ENCODE results near the gene C9.
"Not testable (repeated sequence)": the region's sequence is repeated elsewhere in the genome, so short reads cannot be mapped to it uniquely, and the experiment has no call there.

Gene C9

DNA sequence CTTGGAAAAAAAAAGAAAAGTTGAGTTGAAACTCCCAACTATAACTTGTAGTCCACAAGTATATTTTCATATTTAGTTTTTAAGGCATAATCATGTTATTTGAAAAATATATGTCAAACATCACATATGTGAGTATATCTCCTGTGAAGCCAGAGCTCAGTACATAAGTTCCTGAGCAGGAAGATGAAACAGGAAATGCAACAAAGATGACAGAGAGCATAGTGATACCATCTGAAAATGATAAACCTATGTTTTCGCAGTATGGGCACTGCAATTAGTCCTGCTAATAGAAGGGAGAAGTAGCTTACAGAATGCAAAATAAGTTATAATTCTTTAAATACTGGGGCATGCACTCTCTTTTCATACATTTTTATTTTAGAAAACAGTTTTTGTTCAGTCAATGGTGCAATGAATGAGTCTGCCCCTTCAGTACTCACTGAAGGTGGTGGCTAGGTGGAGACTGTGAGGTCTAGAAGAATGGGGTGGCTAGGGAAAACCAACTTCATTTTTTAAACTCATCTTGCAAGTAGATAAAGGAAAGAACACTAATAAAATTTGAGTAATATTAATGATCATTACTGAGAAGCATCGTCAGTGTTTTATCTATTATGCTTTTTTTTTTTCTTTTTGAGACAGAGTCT is 90.9 kb downstream of the C9 start:
- TF ChIP-seq ZNF274 (IDR thresholded peaks at IDR 0.05; ENCODE audit: low read depth, low read length): no peak
- no peak overlapping the region for H3K4me3 ChIP-seq (ENCODE audit: low read length)

GRCh38 chr5:39272869-39273231 is 91.4 kb downstream of the C9 start:
- H3K4me3 ChIP-seq (ENCODE audit: low read length): not testable (repeated sequence)

- no peak overlapping the region for H3K4me3 ChIP-seq (ENCODE audit: low read length)
- TF ChIP-seq ZNF274 (IDR thresholded peaks at IDR 0.05; ENCODE audit: low read depth, low read length): no peak
Observed at GRCh38 chr5:39270225-39270848, 94.0 kb downstream of the C9 start.

- TF ChIP-seq ZNF274 (IDR thresholded peaks at IDR 0.05; ENCODE audit: low read depth, low read length): no peak
- H3K4me3 ChIP-seq (ENCODE audit: low read length): no peak overlapping the region
Observed at GRCh38 chr5:39267186-39267585, 97.1 kb downstream of the C9 start.

- no peak overlapping the region for H3K4me3 ChIP-seq (ENCODE audit: low read length)
- TF ChIP-seq ZNF274 (IDR thresholded peaks at IDR 0.05; ENCODE audit: low read depth, low read length): no peak
Observed at GRCh38 chr5:39266442-39266841, 97.9 kb downstream of the C9 start.

DNA sequence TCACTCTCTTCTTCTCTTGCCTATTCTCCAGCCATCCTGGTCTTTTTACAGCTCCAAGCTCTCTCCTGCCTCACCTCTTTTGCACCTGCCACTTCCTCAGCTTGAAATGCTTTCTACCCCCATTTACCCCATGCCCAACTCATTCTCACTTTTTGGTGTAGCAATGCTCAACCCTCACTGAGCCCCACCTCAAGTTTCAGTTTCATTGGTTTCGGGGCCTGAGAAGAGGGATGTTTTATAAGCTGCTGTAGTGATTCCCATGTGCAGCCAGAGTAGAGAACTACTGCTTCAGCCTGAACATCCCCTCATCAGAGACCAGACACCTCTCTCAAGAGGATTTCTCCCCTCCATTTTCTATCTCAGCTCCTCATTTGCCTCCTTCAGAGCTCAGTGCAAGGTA is 99.8 kb downstream of the C9 start:
- no peak overlapping the region for H3K4me3 ChIP-seq (ENCODE audit: low read length)
- no peak for TF ChIP-seq ZNF274 (IDR thresholded peaks at IDR 0.05; ENCODE audit: low read depth, low read length)

DNA sequence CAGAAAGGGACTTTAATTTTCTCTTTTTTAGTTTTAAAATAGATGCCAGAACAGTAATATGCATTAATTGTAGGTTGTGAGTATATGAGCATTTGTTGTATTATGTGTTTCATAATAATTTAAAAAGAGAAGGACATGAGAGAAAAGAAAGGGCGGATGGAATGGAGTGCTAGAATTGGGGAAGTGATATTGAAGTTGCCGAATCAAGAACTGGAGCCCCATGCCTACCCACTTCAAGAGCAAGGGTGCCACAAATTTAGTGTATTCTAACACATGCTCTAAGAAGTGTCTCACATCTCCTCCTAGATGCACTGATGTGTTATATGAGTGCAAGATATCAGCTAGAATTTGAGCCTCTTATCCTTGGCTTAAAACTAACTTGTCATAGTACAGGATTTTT is 101.3 kb downstream of the C9 start:
- no peak for TF ChIP-seq ZNF274 (IDR thresholded peaks at IDR 0.05; ENCODE audit: low read depth, low read length)
- no peak overlapping the region for H3K4me3 ChIP-seq (ENCODE audit: low read length)

- no peak overlapping the region for H3K4me3 ChIP-seq (ENCODE audit: low read length)
- TF ChIP-seq ZNF274 (IDR thresholded peaks at IDR 0.05; ENCODE audit: low read depth, low read length): no peak
Observed at GRCh38 chr5:39260095-39260494, 104.2 kb downstream of the C9 start.

- no peak for TF ChIP-seq ZNF274 (IDR thresholded peaks at IDR 0.05; ENCODE audit: low read depth, low read length)
- H3K4me3 ChIP-seq (ENCODE audit: low read length): no peak overlapping the region
Observed at GRCh38 chr5:39257554-39257953, 106.7 kb downstream of the C9 start.

GRCh38 chr5:39256477-39257235 is 107.6 kb downstream of the C9 start:
- TF ChIP-seq ZNF274 (IDR thresholded peaks at IDR 0.05; ENCODE audit: low read depth, low read length): no peak

DNA sequence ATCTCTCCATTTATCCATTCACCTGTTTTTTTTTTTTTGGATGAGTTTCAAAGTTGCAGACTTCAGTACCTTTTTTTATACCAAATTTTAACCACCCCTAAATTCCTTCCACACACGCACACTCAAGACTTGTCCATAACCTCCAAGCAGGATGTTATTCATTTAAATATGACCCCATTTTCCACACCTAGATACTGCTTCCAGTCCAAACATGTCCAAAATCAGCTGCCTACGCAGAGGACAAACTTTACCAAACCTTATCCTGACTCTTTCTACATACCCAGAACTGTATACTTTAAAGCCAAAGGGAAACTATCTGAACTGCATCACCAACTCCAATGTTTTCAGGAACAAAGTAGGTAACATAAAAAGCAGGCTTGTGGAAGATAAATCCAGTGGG is 108.9 kb downstream of the C9 start:
- no peak for TF ChIP-seq ZNF274 (IDR thresholded peaks at IDR 0.05; ENCODE audit: low read depth, low read length)
- H3K4me3 ChIP-seq (ENCODE audit: low read length): no peak overlapping the region

More at GRCh38 chr5:39256477-39257235, 107.6 kb downstream of the C9 start:
- H3K4me3 ChIP-seq (ENCODE audit: low read length): no peak overlapping the region

GRCh38 chr5:39254671-39255070 is 109.6 kb downstream of the C9 start:
- no peak for TF ChIP-seq ZNF274 (IDR thresholded peaks at IDR 0.05; ENCODE audit: low read depth, low read length)
- H3K4me3 ChIP-seq (ENCODE audit: low read length): no peak overlapping the region

- no peak for TF ChIP-seq ZNF274 (IDR thresholded peaks at IDR 0.05; ENCODE audit: low read depth, low read length)
- H3K4me3 ChIP-seq (ENCODE audit: low read length): no peak overlapping the region
Observed at GRCh38 chr5:39253196-39253595, 111.1 kb downstream of the C9 start.

DNA sequence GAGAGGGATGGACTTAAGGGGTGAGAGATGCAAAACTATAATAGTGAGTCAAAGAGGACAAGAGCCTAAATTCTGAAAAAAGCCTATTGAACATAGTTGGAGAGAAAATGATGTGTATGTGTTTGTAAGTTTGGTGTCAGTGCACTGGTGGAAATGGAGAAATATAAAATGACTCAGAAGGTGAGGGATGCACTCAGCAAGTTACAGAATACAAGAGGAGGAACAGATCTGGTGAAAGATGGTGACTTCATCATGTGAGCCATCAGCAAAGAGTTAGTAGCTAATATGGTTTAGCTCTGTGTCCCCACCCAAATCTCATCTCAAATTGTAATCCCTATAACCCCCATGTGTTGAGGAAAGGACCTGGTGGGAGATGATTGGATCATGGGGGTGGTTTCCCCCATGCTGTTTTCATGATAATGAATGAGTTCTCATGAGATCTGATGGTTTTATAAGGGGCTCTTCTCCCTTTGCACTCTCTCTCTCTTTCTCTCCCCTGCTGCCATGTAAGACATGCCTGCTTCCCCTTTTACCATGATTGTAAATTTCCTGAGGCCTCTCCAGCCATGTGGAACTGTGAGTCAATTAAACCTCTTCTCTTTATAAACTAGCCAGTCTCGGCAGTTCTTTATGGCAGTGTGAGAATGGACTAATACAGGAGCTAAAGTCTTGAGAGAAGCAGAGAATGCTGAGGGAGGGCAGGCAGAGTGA is 114.6 kb downstream of the C9 start:
- H3K4me3 ChIP-seq (ENCODE audit: low read length): no peak overlapping the region
- no peak for TF ChIP-seq ZNF274 (IDR thresholded peaks at IDR 0.05; ENCODE audit: low read depth, low read length)

DNA sequence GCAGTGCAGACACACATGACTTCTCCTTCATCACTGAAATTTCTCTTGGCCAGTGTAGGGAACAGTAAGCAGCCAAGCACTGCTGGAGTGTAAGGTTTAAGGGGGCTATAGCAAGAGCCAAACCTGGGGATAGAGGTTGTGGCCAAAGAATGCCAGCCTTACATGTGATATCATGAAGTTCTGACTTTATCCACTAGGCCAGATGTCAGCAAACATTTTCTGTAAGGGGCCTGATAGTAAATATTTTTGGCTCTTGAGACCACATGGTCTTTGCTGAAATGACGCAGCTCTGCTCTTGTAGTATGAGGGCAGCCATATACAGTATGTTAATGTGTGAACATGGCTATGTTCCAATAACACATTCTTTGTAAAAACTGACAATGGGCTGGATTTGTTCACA is 115.2 kb downstream of the C9 start:
- no peak overlapping the region for H3K4me3 ChIP-seq (ENCODE audit: low read length)
- TF ChIP-seq ZNF274 (IDR thresholded peaks at IDR 0.05; ENCODE audit: low read depth, low read length): no peak

Measured in GM08714 (cell line).